ENCODE measurements around the gene KCNQ5.

The KCNQ5 gene

DNA sequence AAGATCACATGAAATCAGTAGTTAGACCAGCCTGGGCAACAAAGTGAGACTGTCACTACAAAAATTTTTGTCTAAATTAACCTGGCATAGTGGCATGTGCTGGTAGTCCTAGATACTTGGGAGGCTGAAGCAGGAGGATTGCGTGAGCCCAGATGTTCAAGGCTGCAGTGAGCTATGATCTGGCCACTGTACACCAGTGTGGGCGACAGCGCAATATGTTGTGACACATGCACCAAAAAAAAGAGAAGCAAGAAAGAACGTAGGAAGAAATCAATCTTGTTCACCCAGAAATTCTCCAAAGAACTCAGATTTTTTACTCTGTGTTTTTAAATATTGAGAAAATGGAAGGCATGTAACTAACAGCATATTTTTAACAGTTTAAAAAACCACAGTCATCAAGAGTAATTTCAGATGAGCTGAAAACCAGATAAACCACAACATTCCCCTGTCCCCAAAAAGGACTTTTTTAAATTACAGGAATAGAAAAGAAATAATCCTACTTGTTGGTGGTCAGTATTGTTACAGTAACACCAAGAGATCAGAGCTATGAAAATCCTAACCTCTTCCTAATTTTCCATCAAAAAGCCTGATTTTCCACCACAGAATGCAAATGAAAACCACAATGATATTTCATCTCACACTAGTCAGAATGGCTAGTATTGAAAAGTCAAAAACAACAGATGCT lies 363.3 kb downstream of the KCNQ5 start:
- Histone ChIP-seq H3F3A (ENCODE audit: insufficient read depth, low read length) (no peaks in the 10 kb centered on the region), H3K4me2 (ENCODE audit: low read length) (no peak overlapping the region), H3K27ac (ENCODE audit: low read depth, low read length, poor library complexity, severe bottlenecking) (no peak overlapping the region), H2AFZ (ENCODE audit: low read length) (no peak overlapping the region), H3K79me2 (ENCODE audit: insufficient read depth, low read length) (no peaks in the 10 kb centered on the region), H3K9me3 (ENCODE audit: low read length) (no peaks in the 10 kb centered on the region), H3K4me1 (ENCODE audit: insufficient read depth, low read length, severe bottlenecking) (no peaks in the 10 kb centered on the region), H3K27me3 (ENCODE audit: insufficient read depth, low read length) (no peaks in the 10 kb centered on the region), H4K20me1 (ENCODE audit: insufficient read depth, low read length) (no peaks in the 10 kb centered on the region), H3K4me3 (ENCODE audit: low read depth, low read length, poor library complexity, severe bottlenecking) (no peak overlapping the region), H3K36me3 (ENCODE audit: insufficient read depth, low read length) (no peaks in the 10 kb centered on the region), H3K9ac (ENCODE audit: low read length) (no peak overlapping the region), H3K9me2 (ENCODE audit: low read depth, low read length) (no peaks in the 10 kb centered on the region)
- TF ChIP-seq, protein P1, sequence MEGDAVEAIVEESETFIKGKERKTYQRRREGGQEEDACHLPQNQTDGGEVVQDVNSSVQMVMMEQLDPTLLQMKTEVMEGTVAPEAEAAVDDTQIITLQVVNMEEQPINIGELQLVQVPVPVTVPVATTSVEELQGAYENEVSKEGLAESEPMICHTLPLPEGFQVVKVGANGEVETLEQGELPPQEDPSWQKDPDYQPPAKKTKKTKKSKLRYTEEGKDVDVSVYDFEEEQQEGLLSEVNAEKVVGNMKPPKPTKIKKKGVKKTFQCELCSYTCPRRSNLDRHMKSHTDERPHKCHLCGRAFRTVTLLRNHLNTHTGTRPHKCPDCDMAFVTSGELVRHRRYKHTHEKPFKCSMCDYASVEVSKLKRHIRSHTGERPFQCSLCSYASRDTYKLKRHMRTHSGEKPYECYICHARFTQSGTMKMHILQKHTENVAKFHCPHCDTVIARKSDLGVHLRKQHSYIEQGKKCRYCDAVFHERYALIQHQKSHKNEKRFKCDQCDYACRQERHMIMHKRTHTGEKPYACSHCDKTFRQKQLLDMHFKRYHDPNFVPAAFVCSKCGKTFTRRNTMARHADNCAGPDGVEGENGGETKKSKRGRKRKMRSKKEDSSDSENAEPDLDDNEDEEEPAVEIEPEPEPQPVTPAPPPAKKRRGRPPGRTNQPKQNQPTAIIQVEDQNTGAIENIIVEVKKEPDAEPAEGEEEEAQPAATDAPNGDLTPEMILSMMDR (IDR thresholded peaks at IDR 0.05; ENCODE audit: low read length) = no peak
- TF ChIP-seq EZH2 (IDR thresholded peaks at IDR 0.05; ENCODE audit: borderline replicate concordance, low read length) = no peak

DNA sequence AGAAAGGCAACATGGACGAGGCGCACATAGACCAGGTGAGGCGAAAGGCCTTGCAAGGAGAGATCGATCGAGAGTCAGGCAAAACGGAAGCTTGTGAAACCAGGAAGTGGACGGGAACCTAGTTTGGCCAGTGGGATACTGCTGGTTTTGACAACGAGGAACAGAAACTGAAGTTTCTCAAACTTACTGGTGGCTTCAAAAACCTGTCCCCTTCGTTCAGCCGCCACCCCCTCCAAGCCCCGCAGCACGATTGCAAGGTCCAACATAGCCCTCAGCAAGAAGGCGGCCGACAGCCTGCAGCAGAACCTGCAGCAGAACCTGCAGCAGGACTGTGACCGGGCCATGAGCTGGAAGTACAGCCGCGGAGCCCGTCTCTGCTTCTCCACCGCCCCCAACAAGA lies 365.4 kb downstream of the KCNQ5 start:
- Histone ChIP-seq H3K4me2 (ENCODE audit: low read length) (no peak overlapping the region), H4K20me1 (ENCODE audit: insufficient read depth, low read length) (no peaks in the 10 kb centered on the region), H3K9ac (ENCODE audit: low read length) (no peak overlapping the region), H3K9me2 (ENCODE audit: low read depth, low read length) (no peaks in the 10 kb centered on the region), H3K4me3 (ENCODE audit: low read depth, low read length, poor library complexity, severe bottlenecking) (no peak overlapping the region), H3K79me2 (ENCODE audit: insufficient read depth, low read length) (no peaks in the 10 kb centered on the region), H3K4me1 (ENCODE audit: insufficient read depth, low read length, severe bottlenecking) (no peaks in the 10 kb centered on the region), H3F3A (ENCODE audit: insufficient read depth, low read length) (no peaks in the 10 kb centered on the region), H3K9me3 (ENCODE audit: low read length) (no peaks in the 10 kb centered on the region), H3K36me3 (ENCODE audit: insufficient read depth, low read length) (no peaks in the 10 kb centered on the region), H2AFZ (ENCODE audit: low read length) (no peak overlapping the region), H3K27me3 (ENCODE audit: insufficient read depth, low read length) (no peaks in the 10 kb centered on the region), H3K27ac (ENCODE audit: low read depth, low read length, poor library complexity, severe bottlenecking) (no peak overlapping the region)
- TF ChIP-seq, protein P1 (IDR thresholded peaks at IDR 0.05; ENCODE audit: low read length) = no peak
- TF ChIP-seq EZH2 (IDR thresholded peaks at IDR 0.05; ENCODE audit: borderline replicate concordance, low read length) = no peak

DNA sequence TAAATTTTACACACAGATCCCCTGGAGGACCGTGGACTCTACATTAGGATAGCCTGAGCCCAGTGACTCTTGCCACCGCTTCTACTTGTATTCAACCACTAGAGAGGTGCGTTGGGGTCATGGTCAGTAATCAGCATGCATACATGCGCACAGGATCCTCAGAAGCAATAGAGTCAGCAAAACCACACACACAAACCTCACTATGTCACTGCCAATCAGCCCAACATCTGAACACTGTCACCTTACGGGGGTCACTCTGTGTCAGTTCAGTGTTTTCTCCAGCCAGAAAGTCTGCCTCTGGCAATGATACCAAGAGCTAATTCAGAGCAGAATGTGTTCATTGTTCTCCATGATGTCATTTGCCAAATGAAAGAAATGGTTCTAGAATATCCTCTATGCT lies 378.1 kb downstream of the KCNQ5 start:
- H2AFZ ChIP-seq (ENCODE audit: low read length) = no peak overlapping the region
- no peaks in the 10 kb centered on the region for H3K79me2 ChIP-seq (ENCODE audit: insufficient read depth, low read length)
- H3K9me2 ChIP-seq (ENCODE audit: low read depth, low read length) = no peaks in the 10 kb centered on the region
- H3K27ac ChIP-seq (ENCODE audit: low read depth, low read length, poor library complexity, severe bottlenecking) = no peak overlapping the region
- no peak overlapping the region for H3K4me3 ChIP-seq (ENCODE audit: low read depth, low read length, poor library complexity, severe bottlenecking)
- no peaks in the 10 kb centered on the region for H3K36me3 ChIP-seq (ENCODE audit: insufficient read depth, low read length)
- no peak overlapping the region for H3K9ac ChIP-seq (ENCODE audit: low read length)
- H3K4me1 ChIP-seq (ENCODE audit: insufficient read depth, low read length, severe bottlenecking) = no peaks in the 10 kb centered on the region
- no peaks in the 10 kb centered on the region for H3K27me3 ChIP-seq (ENCODE audit: insufficient read depth, low read length)
- no peaks in the 10 kb centered on the region for H3F3A ChIP-seq (ENCODE audit: insufficient read depth, low read length)
- H3K4me2 ChIP-seq (ENCODE audit: low read length) = no peak overlapping the region
- TF ChIP-seq, protein P1 (IDR thresholded peaks at IDR 0.05; ENCODE audit: low read length) = no peak
- no peak for TF ChIP-seq EZH2 (IDR thresholded peaks at IDR 0.05; ENCODE audit: borderline replicate concordance, low read length)
- H4K20me1 ChIP-seq (ENCODE audit: insufficient read depth, low read length) = no peaks in the 10 kb centered on the region
- H3K9me3 ChIP-seq (ENCODE audit: low read length) = no peaks in the 10 kb centered on the region
